Esophagus squamous epithelium (tissue), 5 donors: ENCODE results near the gene TNNT3. TPM values are rescaled to one million over a fixed set of nuclear protein-coding genes. Genes with fewer than 3 reads are reported as not detected.

Experiments
- DNase-seq: peaks from one replicate; lab custom pipeline; 2025; lab: John Stamatoyannopoulos, UW
- H3K27ac ChIP-seq, 4 donors: fragments of 200-600 bp; sonication (generic); one replicate each; pipeline ENCODE4 v1.5.1; 2016 to 2019; ENCODE audit warnings: mild to moderate bottlenecking in 1 of 4
- H3K27me3 ChIP-seq, 4 donors: fragments of 200-600 bp; sonication (generic); 1 replicate in 3 of 4; 2 replicates in 1 of 4; pipeline versions ENCODE4 v1.5.1 to v1.6.0; 2017 to 2021; ENCODE audit warnings: antibody characterized with exemption in 1 of 4
- H3K36me3 ChIP-seq, 3 donors: fragments of 200-600 bp; sonication (generic); one replicate each; pipeline ENCODE4 v1.5.1; 2016 to 2019
- H3K4me1 ChIP-seq, 3 donors: fragments of 200-600 bp; sonication (generic); one replicate each; pipeline ENCODE4 v1.5.1; 2017 to 2019
- H3K4me3 ChIP-seq, 4 donors: fragments of 200-600 bp; sonication (generic); 1 replicate in 3 of 4; 2 replicates in 1 of 4; pipeline ENCODE4 v1.5.1; 2016 to 2019; ENCODE audit warnings: mild to moderate bottlenecking in 2 of 4, moderate library complexity in 1 of 4
- H3K9me3 ChIP-seq, 3 donors: fragments of 200-600 bp; sonication (generic); one replicate each; pipeline ENCODE4 v1.5.1; 2016 to 2019
- CTCF ChIP-seq, 6 experiments: fragments of 450-650 bp in 4 of 6; fragments of 200-600 bp in 2 of 6; sonication (generic) in 2 of 6; IDR thresholded peaks; one replicate each; pipeline ENCODE4 v1.5.1; 2016 to 2019; ENCODE audit warnings: antibody characterized with exemption in 6 of 6, mild to moderate bottlenecking in 4 of 6, moderate library complexity in 4 of 6
- POLR2A ChIP-seq, 4 donors: fragments of 450-650 bp; IDR thresholded peaks; one replicate each; pipeline ENCODE4 v1.6.1; 2017; ENCODE audit warnings: antibody characterized with exemption in 4 of 4, mild to moderate bottlenecking in 4 of 4, moderate library complexity in 3 of 4
- WGBS, 2 donors: methylation state at CpG; one replicate each; pipeline ENCODE4 v1.1.5; 2018; 5-methylcytosine and 5-hydroxymethylcytosine counted together
- intact Hi-C: fragments of 100-400 bp; cut with DNase I; formaldehyde crosslinking; loops from one replicate; pipeline ENCODE4 v1.15.0; 2022
- total RNA-seq, 4 donors: library from RNA; depleted of rRNA; stranded (reverse); fragments of >200 nt; gene quantifications; one replicate each; pipeline ENCODE4 v1.1.0, GENCODE V29; 2016
- donor health status: DM: yes; HTN: yes; CAD: no.

Gene TNNT3
- total RNA-seq, 4 donors from 2014 or later: 0.76 to 3.1 (median 1.6) TPM; not detected in 1

GRCh38 chr11:1978720-1979473 is 59.4 kb downstream of the TNNT3 start:
- TF ChIP-seq CTCF (IDR thresholded peaks at IDR 0.05) (no peak), POLR2A (IDR thresholded peaks at IDR 0.05) (no peak)
- Histone ChIP-seq H3K27me3 (no peaks in the 10 kb centered on the region), H3K9me3 (no peaks in the 10 kb centered on the region), H3K27ac (no peak overlapping the region), H3K4me1 (no peaks in the 10 kb centered on the region), H3K4me3 (no peak overlapping the region), H3K36me3 (no peaks in the 10 kb centered on the region)
- intact Hi-C loops: no loop called here
- no CpG with 5 or more reads among the region's 26 CpGs for WGBS, 2 donors
- no peak for DNase-seq

GRCh38 chr11:1979607-1980006 is 60.1 kb downstream of the TNNT3 start:
- no peak for DNase-seq
- H3K27me3 ChIP-seq: no peaks in the 10 kb centered on the region
- TF ChIP-seq CTCF (IDR thresholded peaks at IDR 0.05) (no peak), POLR2A (IDR thresholded peaks at IDR 0.05) (no peak)
- H3K9me3 ChIP-seq: no peaks in the 10 kb centered on the region
- H3K27ac ChIP-seq: no peak overlapping the region
- H3K4me1 ChIP-seq: no peaks in the 10 kb centered on the region
- intact Hi-C loops: no loop called here
- no peaks in the 10 kb centered on the region for H3K36me3 ChIP-seq
- WGBS, 2 donors: no CpG with 5 or more reads among the region's 11 CpGs
- H3K4me3 ChIP-seq: no peak overlapping the region

- no peak for TF ChIP-seq CTCF (IDR thresholded peaks at IDR 0.05)
- TF ChIP-seq POLR2A (IDR thresholded peaks at IDR 0.05): no peak
- no peak overlapping the region for H3K27ac ChIP-seq
- WGBS, 2 donors: no CpG with 5 or more reads among the region's 26 CpGs
These were observed 63.5 kb downstream of the TNNT3 start for GRCh38 chr11:1982873-1983600.

GRCh38 chr11:1983601-1983961 is 64.1 kb downstream of the TNNT3 start:
- no peak for DNase-seq
- H3K27ac ChIP-seq: no peak overlapping the region
- H3K4me1 ChIP-seq: no peaks in the 10 kb centered on the region
- no peaks in the 10 kb centered on the region for H3K27me3 ChIP-seq
- intact Hi-C loops: no loop called here
- WGBS, 2 donors: no CpG with 5 or more reads among the region's 12 CpGs
- no peaks in the 10 kb centered on the region for H3K36me3 ChIP-seq
- no peaks in the 10 kb centered on the region for H3K9me3 ChIP-seq
- TF ChIP-seq POLR2A (IDR thresholded peaks at IDR 0.05) (no peak), CTCF (IDR thresholded peaks at IDR 0.05) (no peak)
- no peak overlapping the region for H3K4me3 ChIP-seq

More at GRCh38 chr11:1982873-1983600, 63.5 kb downstream of the TNNT3 start:
- DNase-seq: no peak
- Histone ChIP-seq H3K36me3 (no peaks in the 10 kb centered on the region), H3K9me3 (no peaks in the 10 kb centered on the region), H3K4me1 (no peaks in the 10 kb centered on the region), H3K27me3 (no peaks in the 10 kb centered on the region), H3K4me3 (no peak overlapping the region)
- intact Hi-C loops: no loop called here

GRCh38 chr11:1987024-1987423 is 67.5 kb downstream of the TNNT3 start:
- Histone ChIP-seq H3K4me3 (no peak overlapping the region), H3K36me3 (no peaks in the 10 kb centered on the region), H3K4me1 (no peaks in the 10 kb centered on the region), H3K9me3 (no peaks in the 10 kb centered on the region), H3K27me3 (no peaks in the 10 kb centered on the region), H3K27ac (no peak overlapping the region)
- TF ChIP-seq POLR2A (IDR thresholded peaks at IDR 0.05): no peak
- TF ChIP-seq CTCF (IDR thresholded peaks at IDR 0.05): no peak
- WGBS, 2 donors: no CpG with 5 or more reads among the region's 6 CpGs
- DNase-seq: no peak
- intact Hi-C loops: no loop called here
